ENCODE measurements around the gene NAB1. TPM values are rescaled to one million over a fixed set of nuclear protein-coding genes. Genes with fewer than 3 reads are reported as not detected.

NAB1 gene
- total RNA-seq, 1 donor from 2014 or later = 25.4 TPM

DNA sequence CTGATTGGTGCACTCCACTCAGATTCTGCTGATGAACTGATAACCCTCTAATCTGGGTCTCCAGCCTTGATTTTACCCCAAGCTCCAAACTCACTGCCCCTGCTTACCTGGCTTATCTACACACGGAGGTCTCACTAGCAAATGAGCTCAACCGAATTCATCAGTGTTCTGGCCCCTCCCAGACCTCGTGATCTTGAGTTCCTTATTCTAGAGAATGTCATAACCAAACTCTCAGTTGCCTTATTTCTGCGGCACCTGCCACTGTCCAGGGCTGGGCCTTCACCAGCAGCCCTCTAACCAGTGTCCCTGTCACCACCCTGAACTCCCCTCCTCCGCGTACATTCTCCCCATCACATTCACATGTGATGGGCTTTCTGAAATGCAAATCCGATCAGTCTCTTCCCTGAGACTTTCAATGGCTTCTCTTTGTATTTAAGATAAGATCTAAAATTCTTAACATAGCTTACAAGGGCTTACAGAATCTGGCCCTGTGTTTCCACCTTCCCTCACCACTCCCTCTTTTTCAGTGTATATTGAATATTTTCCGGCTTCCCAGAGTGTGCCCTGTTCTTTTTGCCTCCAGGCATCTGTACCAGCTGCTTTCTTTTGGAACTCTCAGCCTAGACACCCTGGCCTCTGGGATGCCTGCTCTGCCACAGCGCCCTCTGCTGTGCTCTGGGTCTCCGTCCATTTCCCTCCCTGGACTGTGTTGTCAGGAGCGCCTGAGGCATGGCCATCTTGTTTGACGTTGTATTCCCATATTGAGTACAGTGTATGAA lies 31.1 kb downstream of the NAB1 start:
- no peak for DNase-seq (ENCODE audit: low read depth)
- no peaks in the 10 kb centered on the region for H3K27me3 ChIP-seq (ENCODE audit: control insufficient read depth, insufficient read depth, low read length)
- H3K4me3 ChIP-seq (ENCODE audit: low read depth, low read length) = no peak overlapping the region
- no peaks in the 10 kb centered on the region for H3K36me3 ChIP-seq (ENCODE audit: control insufficient read depth, insufficient read depth, low read length)
- peak; percentile 51 for TF ChIP-seq CTCF (IDR thresholded peaks at IDR 0.05; ENCODE audit: insufficient read depth, low read length, poor library complexity, severe bottlenecking)

DNA sequence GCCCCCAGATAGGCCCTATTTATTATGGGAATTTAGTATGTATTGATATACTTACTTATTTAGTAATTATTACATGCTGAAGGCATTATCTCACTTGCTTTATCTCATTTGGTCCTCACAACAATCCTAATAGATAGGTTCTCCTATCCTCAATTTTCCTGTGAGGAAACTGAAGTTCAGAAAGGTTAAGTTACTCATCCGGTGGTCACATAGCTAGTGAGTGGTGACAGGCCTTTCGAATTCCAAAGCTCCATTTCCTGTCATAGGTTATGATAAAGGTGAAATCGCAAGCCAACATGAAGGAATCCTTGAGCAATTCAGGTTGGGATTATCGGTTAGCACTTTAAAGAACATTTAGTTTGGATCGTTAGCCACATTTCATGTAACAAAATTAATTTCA lies 33.3 kb downstream of the NAB1 start:
- TF ChIP-seq CTCF (IDR thresholded peaks at IDR 0.05; ENCODE audit: insufficient read depth, low read length, poor library complexity, severe bottlenecking) = no peak
- DNase-seq (ENCODE audit: low read depth) = no peak
- H3K27me3 ChIP-seq (ENCODE audit: control insufficient read depth, insufficient read depth, low read length) = no peaks in the 10 kb centered on the region

GRCh38 chr2:190683802-190684201 lies 34.9 kb downstream of the NAB1 start:
- H3K36me3 ChIP-seq (ENCODE audit: control insufficient read depth, insufficient read depth, low read length) = no peaks in the 10 kb centered on the region
- no peaks in the 10 kb centered on the region for H3K27me3 ChIP-seq (ENCODE audit: control insufficient read depth, insufficient read depth, low read length)
- TF ChIP-seq CTCF (IDR thresholded peaks at IDR 0.05; ENCODE audit: insufficient read depth, low read length, poor library complexity, severe bottlenecking) = no peak
- DNase-seq (ENCODE audit: low read depth) = no peak
- no peak overlapping the region for H3K4me3 ChIP-seq (ENCODE audit: low read depth, low read length)

More for the DNA sequence above, 33.3 kb downstream of the NAB1 start:
- Histone ChIP-seq H3K36me3 (ENCODE audit: control insufficient read depth, insufficient read depth, low read length) (no peaks in the 10 kb centered on the region), H3K4me3 (ENCODE audit: low read depth, low read length) (no peak overlapping the region)

- H3K4me3 ChIP-seq (ENCODE audit: low read depth, low read length) = no peak overlapping the region
- no peak for TF ChIP-seq CTCF (IDR thresholded peaks at IDR 0.05; ENCODE audit: insufficient read depth, low read length, poor library complexity, severe bottlenecking)
These were observed 36.0 kb downstream of the NAB1 start for GRCh38 chr2:190684931-190685330.

GRCh38 chr2:190685333-190685732 lies 36.5 kb downstream of the NAB1 start:
- DNase-seq (ENCODE audit: low read depth) = no peak
- TF ChIP-seq CTCF (IDR thresholded peaks at IDR 0.05; ENCODE audit: insufficient read depth, low read length, poor library complexity, severe bottlenecking) = no peak
- H3K36me3 ChIP-seq (ENCODE audit: control insufficient read depth, insufficient read depth, low read length) = no peaks in the 10 kb centered on the region

More at GRCh38 chr2:190684931-190685330, 36.0 kb downstream of the NAB1 start:
- no peaks in the 10 kb centered on the region for H3K27me3 ChIP-seq (ENCODE audit: control insufficient read depth, insufficient read depth, low read length)
- DNase-seq (ENCODE audit: low read depth) = no peak
- H3K36me3 ChIP-seq (ENCODE audit: control insufficient read depth, insufficient read depth, low read length) = no peaks in the 10 kb centered on the region

More at GRCh38 chr2:190685333-190685732, 36.5 kb downstream of the NAB1 start:
- H3K27me3 ChIP-seq (ENCODE audit: control insufficient read depth, insufficient read depth, low read length) = no peaks in the 10 kb centered on the region
- H3K4me3 ChIP-seq (ENCODE audit: low read depth, low read length) = no peak overlapping the region

Data from kidney epithelial cell (primary cell).